CD4-positive, alpha-beta T cell treated with Interleukin-2 at 100 ng/mL for 4 hours (primary cell): ENCODE data around the gene DOCK1.

Source experiments
- DNase-seq: peaks from one replicate; pipeline ENCODE4 v3.0.0-alpha.2; 2020; ENCODE audit warnings: low spot score

The DOCK1 gene

GRCh38 chr10:127315888-127316287 is 410.7 kb downstream of the DOCK1 start:
- no peak for DNase-seq

GRCh38 chr10:127318396-127318795 is 413.2 kb downstream of the DOCK1 start:
- DNase-seq: no peak

- no peak for DNase-seq
Measured at GRCh38 chr10:127319271-127319670, 414.0 kb downstream of the DOCK1 start.

- no peak for DNase-seq
Measured at GRCh38 chr10:127319691-127320090, 414.5 kb downstream of the DOCK1 start.

GRCh38 chr10:127320176-127320575 is 414.9 kb downstream of the DOCK1 start:
- DNase-seq: no peak

GRCh38 chr10:127322286-127322685 is 417.1 kb downstream of the DOCK1 start:
- no peak for DNase-seq

- no peak for DNase-seq
Measured at GRCh38 chr10:127325506-127325905, 420.3 kb downstream of the DOCK1 start.

- DNase-seq: no peak
Measured at GRCh38 chr10:127326883-127327282, 421.7 kb downstream of the DOCK1 start.

GRCh38 chr10:127331696-127332095 is 426.5 kb downstream of the DOCK1 start:
- no peak for DNase-seq

GRCh38 chr10:127332631-127333030 is 427.4 kb downstream of the DOCK1 start:
- DNase-seq: no peak

GRCh38 chr10:127337801-127338200 is 432.6 kb downstream of the DOCK1 start:
- no peak for DNase-seq

GRCh38 chr10:127338399-127339110 is 433.3 kb downstream of the DOCK1 start:
- no peak for DNase-seq

GRCh38 chr10:127343821-127344220 is 438.6 kb downstream of the DOCK1 start:
- no peak for DNase-seq

- no peak for DNase-seq
Measured at GRCh38 chr10:127344346-127344745, 439.1 kb downstream of the DOCK1 start.

GRCh38 chr10:127345231-127345965 is 440.2 kb downstream of the DOCK1 start:
- no peak for DNase-seq

GRCh38 chr10:127346604-127347003 is 441.4 kb downstream of the DOCK1 start:
- no peak for DNase-seq

GRCh38 chr10:127347202-127347959 is 442.2 kb downstream of the DOCK1 start:
- DNase-seq: no peak

- no peak for DNase-seq
Measured at GRCh38 chr10:127349737-127350136, 444.5 kb downstream of the DOCK1 start.

GRCh38 chr10:127351542-127351941 is 446.3 kb downstream of the DOCK1 start:
- DNase-seq: no peak

GRCh38 chr10:127353544-127353943 is 448.3 kb downstream of the DOCK1 start:
- DNase-seq: no peak

- DNase-seq: no peak
Measured at GRCh38 chr10:127354255-127354654, 449.0 kb downstream of the DOCK1 start.

GRCh38 chr10:127354992-127355391 is 449.8 kb downstream of the DOCK1 start:
- DNase-seq: no peak

GRCh38 chr10:127356360-127356759 is 451.1 kb downstream of the DOCK1 start:
- no peak for DNase-seq
